HT-29 (cell line): Measurements from ENCODE around the gene ODF2L. TPM values are rescaled to one million over a fixed set of nuclear protein-coding genes. Genes with fewer than 3 reads are reported as not detected.

Experiments
- DNase-seq: peaks from one replicate; pipeline ENCODE4 v3.0.0-alpha.2; 2015; ENCODE audit warnings: low spot score
- small RNA-seq: library from RNA; depleted of rRNA; stranded (forward); fragments of <200 nt; gene quantifications from one replicate; pipeline ENCODE3, GENCODE V24; 2014
- total RNA-seq: library from RNA; depleted of rRNA; stranded (reverse); fragments of >200 nt; shearing (Covaris generic); gene quantifications from 2 replicates; pipeline ENCODE4 v1.2.3, GENCODE V29; 2014; rRNA removed

The ODF2L gene
- total RNA-seq, 1 experiment from 2014 or later: 9.7 TPM

DNA sequence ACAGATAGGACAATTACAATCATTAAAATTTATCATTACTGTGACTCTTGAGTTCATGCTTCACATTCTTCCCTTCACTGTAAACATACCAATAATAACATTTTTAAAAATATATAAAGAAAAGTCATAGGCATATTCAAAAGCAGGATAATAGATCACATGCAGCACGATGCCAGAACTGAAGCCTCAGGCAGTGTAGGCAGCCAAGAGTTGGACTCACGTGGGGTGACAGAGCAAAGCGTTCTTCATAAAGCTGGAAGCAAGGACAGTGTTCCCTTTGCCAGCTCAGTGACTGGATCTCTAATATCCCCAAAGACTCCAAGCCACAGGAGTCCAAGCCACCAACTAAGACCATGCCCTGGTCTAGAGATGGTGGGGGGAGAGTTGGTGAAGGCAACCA lies 77.7 kb downstream of the ODF2L start:
- DNase-seq: no peak

DNA sequence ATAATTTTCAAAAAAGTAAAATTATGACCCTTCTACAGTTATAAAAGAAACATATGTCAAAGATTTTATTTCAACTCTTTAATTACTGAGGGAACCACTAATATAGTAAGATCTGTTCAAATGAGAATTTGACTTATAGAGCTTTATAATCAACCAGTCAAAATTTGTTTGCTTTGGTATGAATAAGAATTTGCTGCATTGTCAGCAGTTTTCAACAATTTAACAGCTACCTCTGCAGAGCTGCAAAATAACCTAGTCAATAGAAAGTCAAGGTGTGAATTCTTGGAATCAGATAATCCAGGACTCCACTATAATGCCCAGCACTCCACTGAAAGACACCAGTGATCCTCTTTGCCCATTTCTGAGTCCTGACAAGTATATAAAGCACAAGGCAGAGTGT lies 78.2 kb downstream of the ODF2L start:
- DNase-seq: no peak

- DNase-seq: no peak
These were observed 90.4 kb downstream of the ODF2L start for GRCh38 chr1:86305731-86306130.

- DNase-seq: no peak
These were observed 93.0 kb downstream of the ODF2L start for GRCh38 chr1:86303041-86303690.

Small RNA genes within 50 kb of the gene (small RNA-seq; reads per million reads assigned to genes)
- not detected for gene MIR7856

Other genes with a start within 250 kb of the ODF2L start
- not detected in 2 replicates for gene COL24A1, start 239.6 kb downstream of the ODF2L start, total RNA-seq
- gene CLCA2, start 27.8 kb upstream of the ODF2L start, total RNA-seq: not detected in 2 replicates
- not detected in 2 replicates for gene CLCA1, start 72.6 kb upstream of the ODF2L start, total RNA-seq
- gene CLCA4, start 150.8 kb upstream of the ODF2L start, total RNA-seq: 0.23 and 0.36 TPM in 2 replicates